ENCODE measurements around the gene CNOT4.

The CNOT4 gene

GRCh38 chr7:135337977-135338550, 171.8 kb downstream of the CNOT4 start:
- peak; percentile 17 for DNase-seq (ENCODE audit: low read depth)
- no peak for TF ChIP-seq CTCF (IDR thresholded peaks at IDR 0.05; ENCODE audit: low read depth, low read length)
- TF ChIP-seq, protein P1, sequence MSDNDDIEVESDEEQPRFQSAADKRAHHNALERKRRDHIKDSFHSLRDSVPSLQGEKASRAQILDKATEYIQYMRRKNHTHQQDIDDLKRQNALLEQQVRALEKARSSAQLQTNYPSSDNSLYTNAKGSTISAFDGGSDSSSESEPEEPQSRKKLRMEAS (IDR thresholded peaks at IDR 0.05; ENCODE audit: low read depth, low read length): no peak
- no peak for TF ChIP-seq MYC (IDR thresholded peaks at IDR 0.05; ENCODE audit: low read depth, low read length)
- no peak for TF ChIP-seq POLR2A (IDR thresholded peaks at IDR 0.05; ENCODE audit: extremely low read depth, insufficient read length)
- H3K4me3 ChIP-seq (ENCODE audit: low read depth, low read length): no peak overlapping the region

DNA sequence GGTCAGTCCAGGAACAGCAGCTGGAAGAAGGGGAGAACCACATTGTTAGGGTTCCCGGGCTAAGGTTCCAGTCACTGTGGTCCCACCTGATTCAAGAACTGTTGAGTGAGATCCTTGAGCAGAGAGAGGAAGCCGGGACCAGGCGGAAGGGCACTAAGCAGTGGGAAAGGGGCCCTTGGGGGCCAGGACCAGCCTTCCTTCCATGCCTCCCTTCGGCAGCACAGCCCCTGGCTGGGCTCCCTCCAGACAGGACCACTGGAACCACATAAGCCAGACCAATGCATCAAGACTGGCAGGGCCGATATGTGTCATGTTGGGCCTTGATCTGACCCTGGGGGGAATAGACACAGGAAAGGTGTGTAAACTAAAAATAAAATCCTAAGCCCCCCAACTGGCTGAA, 172.4 kb downstream of the CNOT4 start:
- no peak overlapping the region for H3K4me3 ChIP-seq (ENCODE audit: low read depth, low read length)
- DNase-seq (ENCODE audit: low read depth): no peak
- TF ChIP-seq CTCF (IDR thresholded peaks at IDR 0.05; ENCODE audit: low read depth, low read length): no peak
- TF ChIP-seq POLR2A (IDR thresholded peaks at IDR 0.05; ENCODE audit: extremely low read depth, insufficient read length): no peak
- TF ChIP-seq MYC (IDR thresholded peaks at IDR 0.05; ENCODE audit: low read depth, low read length): no peak
- TF ChIP-seq, protein P1 (IDR thresholded peaks at IDR 0.05; ENCODE audit: low read depth, low read length): no peak

DNA sequence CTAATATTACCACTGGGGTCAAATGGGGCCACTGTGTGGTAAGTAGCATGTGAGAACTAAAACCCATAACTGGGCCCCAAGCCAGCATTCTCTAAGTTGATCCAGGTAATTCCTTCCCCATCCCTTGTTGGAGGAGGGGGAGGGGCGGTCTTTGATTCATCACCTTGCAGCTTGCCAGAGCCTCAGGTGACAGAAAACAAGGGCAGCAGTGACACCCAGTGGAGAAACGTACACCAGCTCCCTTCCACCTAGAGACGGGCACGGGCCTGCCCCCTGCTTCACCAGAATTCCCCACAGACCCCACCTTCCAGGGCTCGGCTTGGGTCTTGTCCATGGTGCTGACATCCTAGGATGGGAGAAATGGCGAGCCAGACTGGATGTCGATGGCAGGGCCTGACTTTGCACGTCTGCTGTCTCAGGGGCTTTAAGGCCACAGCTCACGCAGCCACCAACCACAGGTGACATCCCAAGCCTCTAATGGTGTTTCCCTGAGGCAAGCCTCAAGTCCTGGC, 174.2 kb downstream of the CNOT4 start:
- TF ChIP-seq CTCF (IDR thresholded peaks at IDR 0.05; ENCODE audit: low read depth, low read length) (peak; percentile 44), POLR2A (IDR thresholded peaks at IDR 0.05; ENCODE audit: extremely low read depth, insufficient read length) (no peak)
- peak; percentile 66 for DNase-seq (ENCODE audit: low read depth)
- no peak overlapping the region for H3K4me3 ChIP-seq (ENCODE audit: low read depth, low read length)

GRCh38 chr7:135334830-135335543, 174.9 kb downstream of the CNOT4 start:
- no peak overlapping the region for H3K4me3 ChIP-seq (ENCODE audit: low read depth, low read length)
- DNase-seq (ENCODE audit: low read depth): no peak
- no peak for TF ChIP-seq MYC (IDR thresholded peaks at IDR 0.05; ENCODE audit: low read depth, low read length)
- TF ChIP-seq CTCF (IDR thresholded peaks at IDR 0.05; ENCODE audit: low read depth, low read length): no peak
- TF ChIP-seq POLR2A (IDR thresholded peaks at IDR 0.05; ENCODE audit: extremely low read depth, insufficient read length): no peak
- TF ChIP-seq, protein P1 (IDR thresholded peaks at IDR 0.05; ENCODE audit: low read depth, low read length): no peak

- TF ChIP-seq POLR2A (IDR thresholded peaks at IDR 0.05; ENCODE audit: extremely low read depth, insufficient read length) (no peak), CTCF (IDR thresholded peaks at IDR 0.05; ENCODE audit: low read depth, low read length) (no peak), MYC (IDR thresholded peaks at IDR 0.05; ENCODE audit: low read depth, low read length) (no peak)
- TF ChIP-seq, protein P1 (IDR thresholded peaks at IDR 0.05; ENCODE audit: low read depth, low read length): no peak
- DNase-seq (ENCODE audit: low read depth): no peak
- H3K4me3 ChIP-seq (ENCODE audit: low read depth, low read length): no peak overlapping the region
These were observed 176.0 kb downstream of the CNOT4 start for GRCh38 chr7:135333946-135334345.
